HG02763 (cell line): Measurements from ENCODE around the gene HOXB6.

ENCODE experiments used
- ATAC-seq: cut with Tn5 transposase; IDR thresholded peaks from one replicate; pipeline ENCODE4 v1.9.1; 2021; ENCODE audit warnings: mild to moderate bottlenecking, moderate library complexity; ENCODE audit not compliant: unreplicated experiment

HOXB6 gene

DNA sequence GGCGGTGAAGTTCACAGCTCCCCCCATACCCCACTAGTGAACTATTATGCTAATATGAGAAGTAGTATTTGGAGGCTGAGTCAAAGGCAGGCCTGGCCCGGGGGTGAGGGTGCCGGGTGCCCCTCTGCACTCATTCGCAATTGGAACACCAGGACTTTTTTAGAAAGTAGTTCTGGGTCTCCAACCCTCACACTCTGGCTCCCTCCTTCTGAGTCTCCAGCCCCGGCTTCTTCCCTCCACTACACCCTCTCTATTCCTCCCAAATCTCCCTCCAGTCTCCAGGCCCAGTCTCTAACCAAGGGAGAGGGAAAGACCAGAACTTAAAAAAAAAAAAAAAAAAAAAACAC lies 48.6 kb downstream of the HOXB6 start:
- ATAC-seq = no peak

DNA sequence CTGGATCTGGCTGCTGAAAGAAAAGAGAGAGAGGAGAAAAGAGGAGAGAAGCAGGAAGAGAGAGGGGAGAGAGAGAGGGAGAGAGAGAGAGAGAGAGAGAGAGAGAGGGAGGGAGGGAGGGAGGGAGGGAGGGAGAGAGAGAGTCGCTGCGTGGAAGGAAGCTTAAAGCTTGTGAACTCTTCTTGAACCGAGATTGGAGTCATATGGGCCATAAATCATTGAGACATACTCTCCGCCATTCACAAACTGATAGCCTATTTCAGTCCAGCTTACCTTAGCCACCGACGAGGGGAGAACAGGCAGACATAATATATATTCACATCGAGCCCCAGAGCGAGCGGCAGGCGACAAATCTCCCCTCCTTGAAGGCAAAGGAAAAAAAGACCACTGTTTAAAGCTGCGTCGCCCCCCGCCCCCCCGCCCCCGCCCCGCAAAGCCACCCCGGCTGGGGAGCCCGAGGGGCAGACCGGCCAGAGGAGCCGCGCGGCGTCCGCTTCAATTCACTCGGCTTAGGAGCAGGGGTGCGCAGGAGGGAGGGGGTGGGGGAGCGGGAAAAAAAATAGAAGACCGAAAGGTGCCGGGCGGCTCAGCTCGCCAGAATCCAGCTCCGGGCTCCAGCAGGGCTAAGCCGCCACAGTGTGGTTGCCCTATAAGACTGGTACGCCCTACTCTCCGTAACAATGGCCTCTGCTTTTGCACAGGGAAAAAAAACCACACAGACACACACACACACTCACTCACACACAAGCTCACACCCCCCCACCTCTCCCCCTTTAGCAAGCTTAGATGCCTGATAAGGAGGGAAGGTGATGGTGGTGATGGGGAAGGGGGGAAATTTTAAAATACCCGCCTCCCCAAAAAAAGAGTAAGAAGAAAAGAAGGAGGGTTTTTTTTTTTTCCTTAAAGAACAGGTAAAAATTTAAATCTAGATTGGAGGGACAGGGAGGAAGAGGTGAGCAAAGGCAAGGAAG lies 49.2 kb downstream of the HOXB6 start:
- ATAC-seq = no peak

DNA sequence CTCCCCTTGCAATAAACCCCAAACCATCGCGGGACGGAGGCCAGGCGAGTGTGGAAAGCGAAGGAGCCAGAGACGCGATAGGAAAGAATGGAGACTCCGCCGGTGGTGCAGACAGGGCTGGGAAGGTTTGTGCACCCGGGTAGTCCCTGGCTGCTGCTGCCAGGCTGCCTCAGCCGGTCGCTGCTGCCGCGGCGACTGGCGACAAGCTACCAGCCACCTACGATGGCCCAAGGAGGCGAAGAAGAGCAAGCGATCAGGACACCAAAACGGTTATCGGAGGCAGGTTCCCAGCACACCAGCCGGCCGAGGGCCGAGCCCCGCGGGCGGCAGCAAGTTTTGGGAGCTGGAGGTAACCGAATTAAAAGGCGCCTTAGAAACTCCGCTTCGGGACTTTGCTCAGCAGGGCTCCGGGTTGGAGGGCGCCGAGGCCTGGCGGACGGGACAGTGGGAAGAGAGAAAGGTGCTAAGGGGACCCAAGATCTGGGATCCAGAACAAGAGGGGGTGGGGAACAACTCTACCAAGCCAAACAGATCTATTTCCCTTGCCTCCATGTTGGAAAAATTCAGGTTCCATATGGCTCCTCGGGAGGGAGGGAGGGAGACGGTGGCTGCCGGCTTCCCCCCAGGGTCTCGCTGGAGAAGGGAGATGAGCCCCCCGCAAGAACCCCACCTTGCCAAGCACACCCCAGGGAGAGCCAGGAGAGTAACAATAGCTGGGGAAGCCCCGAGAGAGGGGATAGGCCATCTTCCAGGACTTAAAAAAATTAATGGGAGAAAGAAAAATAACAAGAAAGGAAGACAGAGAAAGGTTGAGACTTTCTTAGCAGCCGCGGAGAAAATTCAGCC lies 50.2 kb downstream of the HOXB6 start:
- ATAC-seq = no peak

DNA sequence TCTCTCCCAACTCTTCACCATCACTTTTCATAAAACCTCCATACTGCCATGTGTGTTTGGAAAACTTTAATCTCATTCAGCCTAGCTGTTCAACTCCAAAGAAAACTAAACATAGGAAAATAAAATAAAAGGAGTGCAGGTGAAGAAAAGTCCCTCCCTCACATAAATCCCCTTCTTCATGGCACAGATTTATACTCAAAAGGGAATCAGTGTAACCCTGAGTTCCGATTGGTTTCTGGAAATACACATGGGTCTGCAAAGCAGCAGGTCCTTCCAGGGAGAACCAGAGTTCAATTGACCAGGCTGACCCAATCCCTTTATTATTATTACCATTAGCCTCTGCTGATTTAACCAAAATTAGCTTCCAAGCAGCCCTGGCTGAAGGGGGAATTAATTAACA lies 51.0 kb downstream of the HOXB6 start:
- ATAC-seq = no peak

DNA sequence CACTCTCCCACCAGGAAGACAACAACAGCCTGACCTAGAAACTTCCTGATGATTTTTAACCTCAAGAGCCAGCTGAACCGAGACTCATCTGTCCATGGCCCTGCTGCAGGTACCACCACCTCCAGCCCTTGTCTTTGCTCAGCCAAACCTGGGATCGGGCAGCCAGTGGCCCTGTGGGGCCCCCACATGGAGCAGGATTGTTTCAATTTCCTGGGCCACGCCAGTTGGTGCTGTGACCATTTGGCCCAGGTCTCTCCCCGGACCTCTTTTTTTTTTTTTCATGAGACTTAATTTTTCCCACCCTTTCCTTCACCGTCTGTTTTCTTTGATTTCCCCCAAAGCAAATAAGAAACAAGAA lies 51.6 kb downstream of the HOXB6 start:
- ATAC-seq = no peak

DNA sequence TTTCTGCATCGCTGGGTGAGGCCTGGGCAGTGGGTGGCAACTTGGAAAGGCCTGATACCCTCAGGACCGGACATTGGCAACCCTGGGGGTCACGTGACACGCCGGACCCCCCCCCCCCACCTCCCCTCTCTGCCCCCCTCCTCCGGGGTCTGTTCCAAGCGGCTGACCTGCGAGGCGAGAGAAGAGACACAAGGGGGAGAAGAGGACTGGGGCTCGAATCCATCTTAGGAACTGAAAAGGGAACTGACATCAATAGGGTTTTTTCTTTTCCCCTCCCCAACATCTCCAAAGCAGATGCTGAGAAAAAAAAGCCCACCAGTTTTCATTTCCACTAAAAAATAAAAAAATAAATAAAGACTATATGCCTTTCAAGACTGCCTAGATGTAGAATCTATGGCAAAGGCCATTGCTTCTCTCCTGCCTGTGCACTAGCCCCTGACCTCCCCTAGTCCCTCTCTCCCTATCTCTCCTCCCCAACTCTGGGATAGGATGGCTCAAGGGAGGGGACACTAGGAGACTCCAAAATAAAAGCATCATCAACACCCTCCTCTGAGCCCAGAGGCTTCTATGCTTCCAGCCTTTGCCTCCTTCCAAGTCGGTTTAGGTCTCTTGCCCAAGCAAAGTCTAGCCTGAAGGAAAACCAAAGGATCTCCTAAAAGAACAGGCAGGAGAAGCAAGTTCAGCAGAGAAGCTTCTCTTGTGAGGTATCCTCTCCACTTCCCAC lies 52.2 kb downstream of the HOXB6 start:
- ATAC-seq = no peak

DNA sequence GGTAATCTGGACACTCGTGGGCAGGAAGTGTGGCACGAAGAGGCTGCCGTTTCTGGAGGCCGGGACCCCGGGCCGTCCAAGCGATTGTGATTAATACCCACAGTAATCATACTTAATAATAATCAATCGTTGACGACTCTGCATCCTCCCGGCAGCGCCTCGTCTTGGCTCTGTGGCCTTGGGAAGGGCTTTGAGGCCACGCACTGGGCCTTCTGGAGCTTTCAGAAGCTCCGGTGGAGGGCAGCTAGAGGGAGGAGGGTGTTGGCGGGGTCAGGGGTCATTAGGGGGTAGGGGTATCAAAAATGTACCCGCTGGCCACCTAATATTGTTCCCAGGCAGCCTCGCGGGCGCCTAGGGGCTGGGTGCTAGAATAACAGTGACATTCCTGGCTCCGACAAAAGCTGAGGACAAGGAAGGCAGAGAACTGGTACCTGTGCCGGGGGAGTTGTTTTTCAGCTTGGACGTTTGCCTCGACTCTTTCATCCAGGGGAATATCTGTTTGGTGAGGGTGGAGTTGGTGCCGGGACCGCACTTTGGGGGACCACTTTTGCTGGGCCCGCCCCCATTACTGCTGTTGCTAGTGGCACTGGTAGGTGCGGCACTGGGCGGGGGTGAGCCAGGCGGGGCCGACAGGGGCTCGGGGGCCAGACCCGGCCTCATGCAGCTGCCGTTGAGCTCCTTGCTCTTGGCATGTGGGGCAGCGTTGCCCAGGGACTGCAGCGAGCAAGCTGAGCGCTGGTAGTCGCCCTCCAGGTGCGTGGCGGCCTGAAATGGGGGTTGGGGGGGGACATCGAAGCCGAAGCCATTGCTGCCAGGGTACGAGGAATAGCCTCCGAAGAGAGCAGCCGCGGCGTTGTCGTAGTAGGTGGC lies 53.0 kb downstream of the HOXB6 start:
- ATAC-seq = no peak

DNA sequence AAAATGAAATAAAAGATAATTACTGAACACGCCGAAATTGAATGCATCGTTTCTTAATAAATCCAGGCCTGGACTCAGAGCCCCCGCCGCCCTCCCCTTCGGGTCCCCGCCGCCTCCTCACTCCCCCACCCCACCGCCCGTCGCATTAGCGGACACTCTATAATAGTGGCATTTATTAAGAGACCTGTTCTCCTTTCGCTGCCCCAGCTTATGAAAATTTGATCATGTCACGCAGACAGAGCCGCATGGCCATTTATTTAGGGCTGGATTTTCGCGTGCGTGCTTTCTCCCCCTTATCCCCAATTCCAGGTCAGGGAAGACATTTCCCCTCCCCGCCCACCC lies 53.6 kb downstream of the HOXB6 start:
- ATAC-seq = no peak

DNA sequence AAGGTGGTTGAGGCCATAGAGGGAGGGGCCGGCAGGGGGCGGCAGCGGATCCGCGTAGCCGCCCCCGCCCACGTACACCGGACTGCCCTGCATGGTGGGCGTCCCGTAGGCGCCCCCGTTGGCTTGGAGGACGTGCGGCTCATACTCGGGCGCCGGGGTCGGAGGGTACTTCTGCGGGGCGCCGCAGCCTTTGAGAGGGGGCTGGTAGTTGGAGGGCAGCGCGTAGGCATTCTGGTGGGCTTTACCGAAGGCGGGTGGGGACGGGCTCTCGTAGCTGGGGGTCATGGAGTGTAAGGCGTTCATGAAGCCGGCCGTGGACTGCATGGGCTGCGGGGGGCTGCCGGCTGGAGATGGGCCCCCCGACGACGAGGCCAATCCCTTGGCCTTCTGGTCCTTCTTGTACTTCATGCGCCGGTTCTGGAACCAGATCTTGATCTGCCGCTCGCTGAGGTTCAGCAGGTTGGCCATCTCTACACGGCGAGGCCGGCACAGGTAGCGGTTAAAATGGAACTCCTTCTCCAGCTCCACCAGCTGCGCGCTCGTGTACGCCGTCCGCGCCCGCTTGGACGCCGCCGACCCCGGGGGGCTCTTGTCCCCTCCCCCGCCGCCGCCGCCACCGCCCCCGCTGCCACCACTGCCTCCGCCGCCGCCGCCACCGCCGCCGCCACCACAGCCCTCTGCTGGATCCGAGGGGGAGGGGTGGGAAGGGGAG lies 54.1 kb downstream of the HOXB6 start:
- ATAC-seq = no peak

DNA sequence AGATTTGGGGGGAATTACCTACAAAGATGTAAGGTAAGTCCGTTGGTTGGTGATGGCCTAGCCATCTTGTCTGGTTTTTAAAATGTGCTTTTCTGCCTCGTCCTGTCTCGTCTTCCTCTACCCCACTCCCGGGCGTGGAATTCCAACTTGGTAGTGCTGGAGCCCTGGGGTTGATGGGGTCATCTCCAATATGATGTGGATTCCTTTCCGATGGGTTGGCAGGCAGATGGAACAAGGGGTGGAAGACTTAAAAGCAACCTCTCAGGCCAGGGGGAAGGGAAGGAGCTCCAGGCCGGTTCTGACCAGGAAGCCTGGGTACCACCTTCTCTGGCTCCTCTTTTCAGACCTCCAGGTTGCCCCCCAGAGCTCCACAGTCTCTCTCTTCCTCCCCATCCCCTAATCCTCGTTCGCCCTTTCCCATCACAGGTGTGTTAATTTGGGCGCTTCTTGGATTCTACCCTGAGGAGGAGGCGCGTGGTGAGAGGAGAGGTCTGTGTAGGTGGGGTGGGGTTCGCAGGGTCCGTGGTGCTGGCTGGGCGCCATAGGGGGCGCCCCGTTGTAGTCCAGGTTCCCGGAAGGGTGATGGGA lies 54.8 kb downstream of the HOXB6 start:
- ATAC-seq = no peak

DNA sequence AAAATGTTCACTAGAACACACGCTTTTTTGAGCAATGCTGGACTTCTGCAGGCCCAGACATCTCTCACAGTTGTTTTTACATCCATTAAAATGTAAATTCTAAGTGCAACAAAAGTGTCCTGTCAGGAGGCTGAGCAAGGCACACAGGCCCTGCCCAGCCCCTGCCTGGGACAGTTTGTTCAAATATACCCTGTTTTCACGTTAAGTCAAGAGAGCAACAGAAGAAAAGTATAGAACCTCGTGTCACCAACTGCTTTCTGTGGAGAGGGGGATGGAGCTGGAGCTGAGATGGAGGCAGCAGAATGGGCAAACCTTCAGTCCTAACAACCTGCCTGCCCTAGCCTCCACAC lies 55.5 kb downstream of the HOXB6 start:
- ATAC-seq = no peak

DNA sequence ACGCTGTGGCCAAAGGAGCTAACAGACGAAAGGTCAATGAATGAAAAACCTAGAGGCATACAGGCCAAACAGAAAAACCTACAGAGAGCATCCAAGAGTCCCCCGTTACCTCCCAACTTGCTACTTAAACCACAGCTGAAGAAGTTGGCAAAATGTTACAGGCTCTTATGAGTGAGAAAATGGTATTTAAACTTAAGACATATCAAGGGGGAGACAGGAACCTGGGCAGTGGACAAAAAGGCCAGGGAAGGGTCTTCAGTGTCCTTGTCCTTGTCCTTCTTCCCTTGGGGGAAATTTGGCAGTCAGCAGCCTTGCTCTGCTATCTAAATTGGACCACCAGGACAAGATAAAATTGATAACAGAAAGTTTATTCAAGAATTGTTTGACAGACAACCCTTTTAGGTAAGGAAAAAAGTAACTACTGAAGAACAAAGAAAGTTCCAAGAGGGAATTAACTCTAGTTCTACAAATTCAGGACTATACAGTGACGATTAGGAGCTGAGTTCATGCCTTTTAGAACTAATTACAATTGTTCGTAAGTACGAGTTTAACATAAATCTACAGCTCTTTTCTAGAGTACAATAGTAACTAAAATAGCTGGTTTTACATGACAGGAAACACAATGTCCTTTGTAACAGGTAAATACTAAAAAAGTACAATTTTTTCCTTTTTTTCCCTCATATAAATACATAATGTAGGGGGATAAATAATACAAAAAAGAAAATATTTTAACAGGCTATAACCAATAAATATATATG lies 56.1 kb downstream of the HOXB6 start:
- ATAC-seq = no peak

DNA sequence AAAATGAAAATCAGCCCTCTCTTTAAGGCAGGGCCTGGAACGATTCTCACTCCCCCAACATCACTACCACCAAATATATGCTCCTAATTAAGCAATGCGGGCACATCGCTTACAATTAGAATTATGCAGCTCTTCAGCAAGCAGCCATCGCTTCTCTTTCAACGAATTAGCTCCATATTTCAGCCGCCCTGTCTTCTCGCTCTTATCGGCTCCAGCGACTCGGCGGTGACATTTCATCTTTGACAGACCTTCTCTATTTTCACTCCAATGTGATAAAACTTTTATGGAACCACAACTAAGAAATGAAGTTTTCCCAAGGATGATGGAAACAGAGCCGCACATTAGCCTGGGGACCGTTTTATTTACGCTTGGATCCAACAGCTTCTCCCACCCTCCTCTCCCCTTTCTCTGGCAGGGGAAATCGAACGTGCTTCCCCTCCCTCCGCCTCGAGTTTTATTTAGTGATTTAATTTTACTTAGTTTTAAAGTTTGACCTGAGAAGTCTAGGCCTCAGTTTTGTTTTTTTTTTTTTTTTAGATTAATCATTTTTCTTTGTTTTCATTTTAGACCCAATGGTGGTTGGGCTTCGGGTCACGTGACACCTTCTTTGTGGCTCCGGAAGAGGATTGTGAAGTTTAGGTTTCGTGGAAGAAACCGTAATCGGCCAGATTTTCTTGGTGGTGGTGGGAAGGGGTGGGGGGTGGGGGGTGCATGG lies 56.8 kb downstream of the HOXB6 start:
- no peak for ATAC-seq

DNA sequence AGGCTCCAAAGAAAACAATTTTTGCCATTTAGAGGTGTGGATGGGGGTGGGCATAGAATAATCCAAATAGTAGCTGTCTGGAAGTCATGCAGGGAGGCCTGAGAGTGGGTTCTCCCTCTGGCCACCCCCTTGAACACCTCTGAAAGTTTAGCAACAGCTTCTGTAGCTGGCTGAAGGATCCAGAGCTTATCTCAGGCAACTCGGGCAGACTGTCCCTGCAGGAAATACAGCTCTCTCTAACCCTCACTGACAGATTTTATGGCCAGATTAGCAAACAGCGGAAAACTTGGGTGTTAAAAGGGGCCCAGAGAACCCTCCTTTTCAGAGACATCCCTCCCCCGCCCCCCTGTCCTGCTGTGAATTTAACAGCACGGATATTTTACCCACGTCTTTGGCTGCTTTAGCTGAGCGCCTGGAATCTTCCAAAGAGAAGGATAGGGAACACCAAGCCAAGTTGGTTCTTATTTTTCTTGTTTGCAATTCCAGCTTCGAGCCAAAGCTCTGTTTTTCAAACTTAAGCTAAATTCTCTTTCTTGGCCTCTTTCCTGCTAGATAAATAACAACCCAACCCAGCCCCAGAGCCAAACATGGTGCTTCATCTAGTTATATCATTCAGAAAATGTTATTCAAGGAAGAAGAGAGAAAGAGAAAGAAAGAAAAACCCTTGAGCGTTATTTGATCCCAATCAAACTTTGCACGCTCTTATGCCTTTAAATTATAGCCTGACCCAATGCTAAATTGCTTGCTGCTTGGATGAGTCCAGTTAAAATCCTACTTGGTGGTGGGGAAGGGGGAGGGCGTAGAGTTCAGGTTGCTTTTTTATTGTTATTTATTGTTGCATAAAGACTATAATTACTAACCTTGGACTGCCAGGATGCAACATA lies 57.6 kb downstream of the HOXB6 start:
- ATAC-seq = no peak

DNA sequence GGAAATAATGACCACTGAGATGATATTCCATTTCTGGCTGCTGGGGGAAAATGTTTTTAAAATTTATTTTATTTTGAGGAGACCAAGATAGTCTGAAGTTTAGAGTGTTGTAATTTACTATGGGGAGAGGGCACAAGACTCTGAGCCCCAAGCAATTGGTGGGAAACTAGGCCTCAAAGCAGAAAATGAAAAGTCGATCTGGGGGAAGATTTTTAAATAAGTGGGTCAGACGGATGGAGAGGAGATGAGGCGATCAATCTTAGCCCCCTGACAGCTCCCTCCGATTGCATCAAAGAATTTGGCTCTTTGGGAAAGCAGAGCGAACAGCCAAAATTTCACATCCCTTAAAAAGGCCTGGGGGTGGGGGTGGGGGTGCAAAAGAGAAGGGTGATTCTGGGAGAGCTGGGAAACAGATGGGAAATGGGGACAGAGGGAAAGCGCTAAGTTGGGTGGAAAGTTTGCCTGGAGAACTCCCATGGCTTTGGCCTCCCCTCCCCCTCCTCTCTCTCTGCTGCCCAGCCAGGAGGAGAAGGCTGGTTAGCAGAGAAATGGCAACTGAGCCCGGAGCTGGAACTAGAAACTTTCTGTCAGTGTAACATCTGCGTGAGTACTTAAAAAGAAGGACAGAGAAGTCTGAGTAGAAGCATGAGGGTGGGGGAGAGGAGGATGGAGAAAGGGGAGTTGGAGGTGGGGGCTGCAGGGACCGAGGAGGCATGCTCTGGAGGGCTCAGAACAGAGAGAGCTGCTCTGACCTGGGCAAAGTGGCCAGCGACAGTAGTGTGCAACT lies 58.5 kb downstream of the HOXB6 start:
- ATAC-seq = no peak
